Psoas muscle (tissue), 7 donors: ENCODE measurements around the gene MARCHF9. TPM values are rescaled to one million over a fixed set of nuclear protein-coding genes. Genes with fewer than 3 reads are reported as not detected.

Experiments
- polyA plus RNA-seq, 3 donors: library from polyadenylated mRNA; stranded (reverse); fragments of 200-250 nt; gene quantifications; one replicate each; pipeline ENCODE4 v1.2.3, GENCODE V29; 2013
- total RNA-seq, 4 donors: library from RNA; stranded (reverse); fragmentation: NEBNext Ultra II Directional in 2 of 4; extraction: Animal tissue kit (Norgen Biotek cat#: 25700) in 2 of 4; gene quantifications; one replicate each; pipeline versions ENCODE4 v1.2.1 to v1.2.4, GENCODE V29; 2021 to 2023
- donor health status: healthy with polysubstance abuse.
- donor health status: DM: no; HTN: no; CAD: no; lungs with moderate emphysema.
- donor health status: Bipolar disorder and iron deficiency.
- donor health status: healthy.
- donor health status: DM: no; HTN: no; CAD: no.
- donor health status: DM: no; HTN: no; CAD: no.
- donor health status: DM: yes; HTN: yes; CAD: no.

The MARCHF9 gene
- total and polyA plus RNA-seq, 7 donors: 5.7 to 9.4 (median 8.3) TPM

Other genes starting within 250 kb of the MARCHF9 start
- 10 to 100 TPM; 11.1 to 59.5 (median 19.6) TPM for gene DDIT3, start 234.6 kb upstream of the MARCHF9 start, total RNA-seq
- 100 to 1,000 TPM in 1 of 3 donors, 10 to 100 TPM in 2; 62.5 to 224 (median 68.9) TPM for gene DDIT3, start 234.6 kb upstream of the MARCHF9 start, polyA plus RNA-seq
- gene MBD6, start 232.3 kb upstream of the MARCHF9 start, total RNA-seq: 10 to 100 TPM; 29.5 to 52.9 (median 39.5) TPM
- 10 to 100 TPM; 11.6 to 18.4 (median 17.5) TPM for gene MBD6, start 232.3 kb upstream of the MARCHF9 start, polyA plus RNA-seq
- 100 to 1,000 TPM in 2 of 4 donors, 10 to 100 TPM in 2; 91.0 to 128 (median 103) TPM for gene DCTN2, start 207.9 kb upstream of the MARCHF9 start, total RNA-seq
- gene DCTN2, start 207.9 kb upstream of the MARCHF9 start, polyA plus RNA-seq: 100 to 1,000 TPM; 107 to 165 (median 123) TPM
- under 1 TPM in 3 of 4 donors, not detected in 1; 0.04 to 0.21 (median 0.14) TPM for gene KIF5A, start 205.1 kb upstream of the MARCHF9 start, total RNA-seq
- under 1 TPM; 0.01 to 0.18 (median 0.04) TPM for gene KIF5A, start 205.1 kb upstream of the MARCHF9 start, polyA plus RNA-seq
- gene PIP4K2C, start 163.9 kb upstream of the MARCHF9 start, total RNA-seq: 10 to 100 TPM in 2 of 4 donors, 1 to 10 TPM in 2; 8.1 to 13.3 (median 9.9) TPM
- 10 to 100 TPM in 2 of 3 donors, 1 to 10 TPM in 1; 7.7 to 16.4 (median 16.0) TPM for gene PIP4K2C, start 163.9 kb upstream of the MARCHF9 start, polyA plus RNA-seq
- gene DTX3, start 150.3 kb upstream of the MARCHF9 start, total RNA-seq: 1 to 10 TPM; 3.5 to 9.1 (median 4.2) TPM
- 1 to 10 TPM; 4.4 to 5.2 (median 4.5) TPM for gene DTX3, start 150.3 kb upstream of the MARCHF9 start, polyA plus RNA-seq
- 1 to 10 TPM; 2.9 to 9.2 (median 3.5) TPM for gene ARHGEF25, start 143.7 kb upstream of the MARCHF9 start, total RNA-seq
- gene ARHGEF25, start 143.7 kb upstream of the MARCHF9 start, polyA plus RNA-seq: 1 to 10 TPM; 3.2 to 4.5 (median 4.2) TPM
- 10 to 100 TPM in 3 of 4 donors, 1 to 10 TPM in 1; 9.1 to 26.6 (median 12.1) TPM for gene B4GALNT1, start 121.9 kb upstream of the MARCHF9 start, total RNA-seq
- 10 to 100 TPM in 1 of 3 donors, 1 to 10 TPM in 2; 8.2 to 46.7 (median 8.8) TPM for gene B4GALNT1, start 121.9 kb upstream of the MARCHF9 start, polyA plus RNA-seq
- gene OS9, start 61.0 kb upstream of the MARCHF9 start, total RNA-seq: 10 to 100 TPM; 56.6 to 64.4 (median 61.5) TPM
- 10 to 100 TPM; 53.0 to 76.4 (median 74.6) TPM for gene OS9, start 61.0 kb upstream of the MARCHF9 start, polyA plus RNA-seq
- gene AGAP2, start 16.4 kb upstream of the MARCHF9 start, total RNA-seq: 1 to 10 TPM; 3.5 to 9.6 (median 5.8) TPM
- 1 to 10 TPM; 2.5 to 3.9 (median 2.9) TPM for gene AGAP2, start 16.4 kb upstream of the MARCHF9 start, polyA plus RNA-seq
- 10 to 100 TPM; 14.6 to 21.0 (median 18.8) TPM for gene TSPAN31, start 10.1 kb upstream of the MARCHF9 start, total RNA-seq
- gene TSPAN31, start 10.1 kb upstream of the MARCHF9 start, polyA plus RNA-seq: 10 to 100 TPM; 16.8 to 31.2 (median 23.2) TPM
- gene CDK4, start 2.8 kb upstream of the MARCHF9 start, total RNA-seq: 10 to 100 TPM; 38.0 to 74.1 (median 53.6) TPM
- 100 to 1,000 TPM in 1 of 3 donors, 10 to 100 TPM in 2; 52.8 to 105 (median 56.6) TPM for gene CDK4, start 2.8 kb upstream of the MARCHF9 start, polyA plus RNA-seq
- gene CYP27B1, start 12.0 kb downstream of the MARCHF9 start, total RNA-seq: under 1 TPM in 3 of 4 donors, not detected in 1; 0.42 to 0.54 (median 0.50) TPM
- under 1 TPM in 2 of 3 donors, not detected in 1; 0.06 to 0.10 TPM for gene CYP27B1, start 12.0 kb downstream of the MARCHF9 start, polyA plus RNA-seq
- 10 to 100 TPM; 24.3 to 56.5 (median 30.4) TPM for gene METTL1, start 17.0 kb downstream of the MARCHF9 start, total RNA-seq
- gene METTL1, start 17.0 kb downstream of the MARCHF9 start, polyA plus RNA-seq: 10 to 100 TPM; 18.8 to 80.9 (median 19.0) TPM
- 1 to 10 TPM in 3 of 4 donors, under 1 TPM in 1; 0.89 to 1.9 (median 1.4) TPM for gene EEF1AKMT3, start 17.5 kb downstream of the MARCHF9 start, total RNA-seq
- gene EEF1AKMT3, start 17.5 kb downstream of the MARCHF9 start, polyA plus RNA-seq: 1 to 10 TPM in 1 of 3 donors, under 1 TPM in 2; 0.62 to 2.0 (median 0.66) TPM
- 10 to 100 TPM; 31.5 to 52.8 (median 50.2) TPM for gene TSFM, start 27.7 kb downstream of the MARCHF9 start, total RNA-seq
- gene TSFM, start 27.7 kb downstream of the MARCHF9 start, polyA plus RNA-seq: 10 to 100 TPM; 39.5 to 74.3 (median 59.2) TPM
- gene AVIL, start 63.6 kb downstream of the MARCHF9 start, total RNA-seq: 1 to 10 TPM; 1.9 to 7.5 (median 4.7) TPM
- gene AVIL, start 63.6 kb downstream of the MARCHF9 start, polyA plus RNA-seq: 1 to 10 TPM in 2 of 3 donors, under 1 TPM in 1; 0.94 to 4.6 (median 1.8) TPM
- 10 to 100 TPM; 71.3 to 91.8 (median 80.0) TPM for gene CTDSP2, start 91.6 kb downstream of the MARCHF9 start, total RNA-seq
- 10 to 100 TPM; 13.9 to 64.7 (median 44.5) TPM for gene CTDSP2, start 91.6 kb downstream of the MARCHF9 start, polyA plus RNA-seq
- gene ATP23, start 186.5 kb downstream of the MARCHF9 start, total RNA-seq: 10 to 100 TPM in 2 of 4 donors, 1 to 10 TPM in 2; 7.4 to 13.5 (median 9.5) TPM
- gene ATP23, start 186.5 kb downstream of the MARCHF9 start, polyA plus RNA-seq: 10 to 100 TPM in 1 of 3 donors, 1 to 10 TPM in 2; 6.3 to 28.8 (median 8.7) TPM